Ureter (tissue), 1 donor: ENCODE data around the gene DOCK4. TPM values are rescaled to one million over a fixed set of nuclear protein-coding genes. Genes with fewer than 3 reads are reported as not detected.

Experiments used
- DNase-seq: peaks from one replicate; pipeline ENCODE4 v3.0.0-alpha.2; 2020; ENCODE audit warnings: low spot score
- total RNA-seq: library from RNA; stranded (reverse); gene quantifications from one replicate; pipeline ENCODE4 v1.2.4, GENCODE V29; 2023
- donor health status: DM: yes; HTN: yes; CAD: no.

DOCK4 gene
- total RNA-seq, 1 donor from 2014 or later, result 37.9 TPM

DNA sequence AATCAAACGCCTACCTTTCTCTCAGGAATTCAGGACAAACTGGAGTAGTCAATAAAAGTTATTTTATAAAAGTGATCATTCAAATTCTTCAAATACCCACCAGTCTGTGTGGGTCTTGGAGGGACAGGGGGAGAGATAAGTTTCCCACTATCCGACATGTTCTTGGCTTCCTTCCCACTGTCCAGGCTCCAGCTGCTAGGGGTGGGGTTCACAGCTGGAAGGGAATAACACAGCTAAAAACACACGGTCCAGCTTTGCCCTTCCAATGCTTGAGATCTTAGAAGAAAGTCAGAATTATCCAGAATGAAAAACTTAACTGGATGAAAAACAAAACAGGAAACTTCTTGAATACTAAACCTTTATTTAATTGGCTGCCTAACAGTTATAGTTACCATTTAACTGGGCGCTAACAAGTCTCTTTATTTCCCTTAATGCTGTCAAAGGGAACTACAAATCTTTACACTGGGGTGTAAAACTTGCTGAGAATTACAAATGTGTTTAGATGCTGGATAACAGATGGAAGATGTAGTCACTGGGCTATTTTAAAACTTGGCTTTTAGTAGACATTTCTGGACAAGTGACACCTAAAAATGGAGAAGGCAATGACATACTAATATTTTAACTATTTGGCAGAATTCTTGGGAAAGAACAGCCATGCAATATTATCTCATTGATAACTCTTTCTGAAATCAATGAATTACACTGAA, 471.1 kb downstream of the DOCK4 start:
- no peak for DNase-seq

DNA sequence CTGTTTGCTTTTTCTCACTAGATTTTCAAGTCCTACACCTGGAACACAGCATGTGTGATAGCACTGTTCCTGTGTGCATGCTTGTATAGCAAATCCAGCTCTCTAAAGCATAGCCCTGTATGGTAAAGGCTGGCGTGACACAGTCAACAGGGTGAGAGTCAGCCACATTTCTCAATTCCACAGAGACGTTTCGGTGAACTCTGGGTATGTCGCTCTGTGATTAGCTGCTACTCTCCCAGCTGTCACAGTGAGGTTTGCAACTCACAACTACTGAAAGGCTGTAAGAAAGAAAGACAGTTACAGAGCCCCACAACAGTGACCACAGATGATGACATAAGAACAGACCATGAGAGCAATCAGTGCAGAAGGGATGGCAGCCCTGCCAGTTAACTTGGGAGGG, 473.3 kb downstream of the DOCK4 start:
- DNase-seq, result no peak

DNA sequence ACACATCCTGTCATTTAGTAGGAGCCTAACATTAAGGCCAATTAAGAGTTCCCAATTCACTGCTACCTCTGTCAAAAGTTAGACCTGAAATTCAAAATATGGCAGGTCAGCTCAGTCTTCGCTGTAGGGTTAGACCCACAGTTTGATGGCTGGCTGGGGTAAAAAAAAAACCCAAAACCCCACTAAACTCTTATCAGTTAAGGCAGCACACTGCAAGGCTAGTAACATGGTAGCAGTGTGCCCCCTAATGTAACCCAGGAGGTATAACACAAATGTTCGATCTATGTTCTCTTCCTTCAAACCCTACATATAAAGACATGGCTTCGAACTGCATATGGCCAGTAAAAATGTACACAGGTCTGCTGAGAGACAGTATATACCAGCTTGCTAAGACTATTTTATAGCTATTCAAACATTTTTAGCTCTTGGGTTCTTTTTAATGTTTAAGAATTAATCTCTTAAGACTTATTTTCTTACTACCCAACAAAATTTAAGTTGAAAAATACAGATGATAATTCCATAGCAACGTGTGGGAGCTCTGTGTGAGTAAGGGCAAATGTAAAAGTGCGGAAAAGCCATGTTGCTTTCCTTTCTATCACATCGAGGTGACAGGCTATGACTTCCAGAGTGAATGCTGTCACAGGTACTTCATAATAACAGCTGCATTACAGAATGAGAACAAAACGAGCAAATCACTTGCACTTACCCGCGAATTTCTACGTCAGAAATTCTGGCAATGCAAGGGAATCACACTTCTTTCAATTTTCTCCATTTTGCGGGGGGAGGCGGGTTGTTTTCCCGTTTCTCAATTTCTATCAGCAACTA, 475.5 kb downstream of the DOCK4 start:
- DNase-seq, result no peak

DNA sequence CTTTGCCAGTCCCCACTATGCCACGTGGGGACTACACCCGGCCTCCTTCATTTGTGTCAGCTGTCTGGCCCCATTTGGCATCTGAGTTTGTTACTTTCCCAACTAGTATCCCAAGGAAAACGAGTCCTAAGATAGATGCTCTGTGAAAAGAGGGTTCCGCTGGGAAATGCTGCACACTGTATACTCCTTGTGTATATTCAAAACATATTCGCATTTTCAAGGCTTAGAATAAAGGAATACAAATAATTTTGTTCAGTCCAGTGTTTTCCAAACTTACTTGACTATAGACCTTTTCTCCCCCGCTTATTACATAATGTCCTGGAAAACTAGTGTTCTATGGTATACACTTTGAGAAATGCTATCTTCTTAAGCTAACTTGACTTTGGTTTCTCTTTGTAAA, 476.1 kb downstream of the DOCK4 start:
- no peak for DNase-seq

DNA sequence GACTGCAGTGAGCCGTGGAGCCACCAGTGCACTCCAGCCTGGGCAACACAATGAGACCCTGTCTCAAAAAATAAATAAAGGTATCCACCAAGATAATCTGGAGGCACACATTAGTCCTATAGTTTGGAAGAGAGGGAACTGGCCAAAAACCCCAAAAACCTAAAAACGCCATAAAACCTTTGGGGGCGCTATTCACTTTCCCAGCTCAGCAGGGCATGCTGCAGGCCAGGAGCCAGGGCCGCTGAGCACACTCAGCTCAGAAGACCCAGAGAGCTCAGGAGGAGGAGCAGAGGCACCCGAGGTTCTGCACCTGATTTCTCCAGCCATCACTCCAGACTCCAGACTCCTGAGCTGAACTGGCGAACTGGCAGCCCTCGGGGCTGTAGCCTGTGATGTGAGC, 476.7 kb downstream of the DOCK4 start:
- no peak for DNase-seq

DNA sequence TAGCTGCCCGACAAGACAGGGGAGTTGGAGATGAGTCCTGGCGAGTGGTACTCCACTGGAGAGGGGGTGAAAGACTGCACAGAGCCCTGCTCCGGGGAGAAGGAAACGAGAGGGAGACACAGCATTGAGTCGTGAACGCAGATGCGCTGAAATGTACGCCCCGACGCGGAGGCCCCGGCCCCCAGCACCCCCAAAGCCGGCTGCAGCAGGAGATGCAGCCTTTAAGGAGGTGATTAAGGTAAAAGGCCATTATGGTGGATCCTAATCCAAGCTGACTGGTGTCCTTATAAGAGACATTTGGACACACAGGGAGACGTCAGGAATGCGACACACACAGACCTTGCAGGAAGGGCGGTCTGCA, 477.6 kb downstream of the DOCK4 start:
- no peak for DNase-seq

DNA sequence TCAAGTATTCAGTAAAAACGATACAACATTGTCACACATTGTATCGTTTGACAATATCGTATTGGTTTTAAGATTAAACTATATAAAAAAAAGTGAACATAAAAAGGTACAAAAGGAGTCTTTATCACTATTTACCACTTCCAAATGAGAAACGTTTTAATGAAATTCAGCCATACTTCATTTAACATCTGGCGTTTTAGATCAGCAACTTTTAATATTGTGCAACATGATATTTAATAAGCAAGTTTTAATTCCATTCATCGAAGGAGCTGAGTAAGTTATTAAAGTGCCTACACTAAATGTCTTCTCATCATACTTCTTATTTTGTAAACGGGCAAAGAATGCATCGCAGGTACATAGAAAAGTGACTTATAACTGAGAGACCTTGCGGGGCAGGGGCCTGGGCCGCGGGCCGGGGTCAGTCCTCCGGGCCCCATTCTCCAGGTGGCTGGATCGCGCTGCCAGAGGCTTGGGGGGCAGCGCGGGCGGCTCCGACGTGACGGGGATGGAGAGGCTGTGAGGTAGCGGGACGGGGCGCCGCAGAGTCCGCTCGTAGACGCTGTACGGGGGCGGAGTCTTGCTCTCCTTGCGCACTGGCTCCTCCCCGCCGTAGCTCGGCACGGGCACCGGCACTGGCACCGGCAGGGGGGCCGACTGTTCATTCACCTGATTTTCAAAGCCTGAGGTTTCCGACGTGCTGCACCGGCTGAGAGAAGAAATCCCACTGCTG, 478.1 kb downstream of the DOCK4 start:
- DNase-seq, result no peak

DNA sequence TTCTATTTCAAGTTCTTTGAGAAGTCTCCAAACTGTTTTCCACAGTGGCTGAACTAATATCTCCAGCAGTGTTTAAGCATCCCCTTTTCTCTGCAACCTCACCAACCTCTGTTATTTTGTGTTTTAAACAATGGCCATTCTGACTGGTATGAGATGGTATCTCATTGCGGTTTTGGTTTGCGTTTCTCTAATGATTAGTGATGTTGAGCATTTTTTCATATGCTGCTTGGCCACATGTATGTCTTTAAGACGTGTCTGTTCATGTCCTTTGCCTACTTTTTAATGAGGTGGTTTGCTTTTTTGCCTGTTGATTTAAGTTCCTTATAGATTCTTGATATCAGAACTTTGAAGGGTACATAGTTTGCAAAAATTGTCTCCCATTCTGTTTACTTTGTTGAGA, 487.3 kb downstream of the DOCK4 start:
- DNase-seq, result no peak

DNA sequence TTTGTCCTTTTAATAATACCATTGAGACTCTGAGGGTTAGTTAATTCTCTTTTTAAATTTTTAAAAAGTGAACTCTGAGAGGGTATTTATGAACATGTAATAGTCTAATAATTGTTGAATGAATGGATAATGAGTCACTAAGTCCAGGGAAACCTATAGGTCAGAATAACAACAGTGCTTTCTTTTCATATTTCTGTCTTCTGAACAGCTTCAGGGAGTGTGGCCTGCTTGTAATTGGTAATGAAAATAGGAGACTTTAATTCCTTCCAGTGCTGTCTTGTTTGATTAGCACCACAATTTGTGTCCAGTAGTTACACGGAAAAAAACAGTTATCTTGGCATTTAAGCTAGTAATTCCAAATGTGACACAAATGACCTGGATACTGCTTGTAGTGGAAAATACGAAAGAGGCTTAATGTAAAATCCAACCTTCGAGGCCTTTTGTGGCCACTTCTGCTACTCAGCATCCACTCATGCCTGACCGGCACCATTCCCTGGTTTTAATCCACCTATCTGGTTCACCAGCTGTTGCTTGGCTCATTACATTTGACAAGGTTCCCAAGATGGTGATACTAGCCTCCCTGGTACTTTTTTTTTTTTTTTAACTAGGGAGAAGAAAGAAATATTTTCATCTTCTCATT, 494.7 kb downstream of the DOCK4 start:
- no peak for DNase-seq

DNA sequence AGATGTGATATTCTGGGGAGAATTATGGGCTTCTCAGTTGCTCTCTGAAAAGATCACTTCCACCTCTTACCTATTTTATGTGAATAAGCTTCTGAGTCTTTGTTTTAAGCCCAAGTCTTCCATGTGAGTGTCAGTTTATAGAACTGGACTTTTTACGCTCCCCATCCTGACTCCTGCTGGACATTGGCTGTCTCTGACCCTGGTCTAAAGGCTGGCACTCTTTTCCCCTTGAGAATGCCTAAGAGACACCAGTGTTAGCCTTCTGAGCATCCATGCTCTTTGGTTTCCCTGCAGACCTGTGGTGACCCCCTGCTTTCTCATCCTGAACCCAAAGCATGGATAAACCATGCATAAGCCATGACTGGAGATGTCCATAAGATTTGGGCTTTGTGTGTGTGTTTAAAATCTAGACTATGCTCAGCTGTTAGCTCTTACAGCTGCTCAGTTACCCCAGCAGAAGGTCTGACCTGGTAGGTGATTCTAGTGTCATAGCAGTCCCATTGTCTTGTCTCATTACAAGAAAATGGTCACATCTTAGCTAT, 495.3 kb downstream of the DOCK4 start:
- no peak for DNase-seq

DNA sequence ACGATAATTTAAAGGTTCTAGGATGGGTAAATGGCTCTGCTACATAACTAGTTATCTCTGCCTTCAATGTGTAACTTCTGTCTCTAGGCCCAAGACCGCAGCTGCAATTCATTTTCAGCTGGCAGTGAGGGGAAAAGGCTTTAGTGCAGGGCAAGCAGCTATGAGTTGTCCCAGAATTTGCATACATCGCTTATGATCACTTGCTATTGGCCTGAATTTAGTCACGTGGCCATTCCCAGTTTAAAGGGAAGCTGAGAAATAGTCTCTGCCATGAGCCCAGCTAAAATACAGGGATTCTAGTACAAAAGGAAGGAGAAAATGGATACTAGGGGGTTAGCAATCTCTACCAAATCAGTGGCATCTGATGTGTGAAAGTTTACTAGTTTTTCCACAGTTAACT, 498.1 kb downstream of the DOCK4 start:
- no peak for DNase-seq

DNA sequence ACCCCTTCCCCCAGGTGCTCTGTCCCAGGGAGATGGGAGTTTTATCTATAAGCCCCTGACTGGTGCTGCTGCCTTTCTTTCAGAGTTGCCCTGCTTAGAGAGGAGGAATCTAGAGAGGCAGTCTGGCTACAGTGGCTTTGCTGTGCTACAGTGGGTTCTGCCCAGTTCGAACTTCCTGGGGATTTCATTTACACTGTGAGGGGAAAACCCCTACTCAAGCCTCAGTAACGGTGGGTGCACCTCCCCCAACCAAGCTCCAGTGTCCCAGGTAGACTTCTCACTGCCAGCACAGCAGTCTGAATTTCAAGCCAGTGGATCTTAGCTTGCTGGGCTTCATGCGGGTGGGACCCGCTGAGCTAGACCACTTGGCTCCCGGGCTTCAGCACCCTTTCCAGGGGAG, 500.4 kb downstream of the DOCK4 start:
- no peak for DNase-seq

DNA sequence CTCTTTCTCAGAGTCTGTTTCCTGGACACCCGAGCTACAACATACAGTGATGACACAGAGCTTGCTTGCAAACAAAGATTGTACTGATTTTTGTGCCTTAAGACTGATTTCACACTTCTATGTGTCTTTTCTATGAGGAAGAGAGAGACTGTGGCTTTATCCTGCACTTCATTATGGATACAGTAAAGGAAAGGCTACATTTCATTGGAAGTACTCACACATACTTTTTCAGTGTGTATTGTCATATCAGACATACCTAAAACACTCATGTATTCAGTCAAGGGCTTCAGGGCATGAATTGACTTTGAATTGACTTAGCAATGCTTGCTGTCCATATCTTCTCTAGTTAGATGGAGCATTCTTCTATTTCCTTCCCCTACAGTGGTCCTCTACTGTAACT, 508.4 kb downstream of the DOCK4 start:
- DNase-seq, result no peak

DNA sequence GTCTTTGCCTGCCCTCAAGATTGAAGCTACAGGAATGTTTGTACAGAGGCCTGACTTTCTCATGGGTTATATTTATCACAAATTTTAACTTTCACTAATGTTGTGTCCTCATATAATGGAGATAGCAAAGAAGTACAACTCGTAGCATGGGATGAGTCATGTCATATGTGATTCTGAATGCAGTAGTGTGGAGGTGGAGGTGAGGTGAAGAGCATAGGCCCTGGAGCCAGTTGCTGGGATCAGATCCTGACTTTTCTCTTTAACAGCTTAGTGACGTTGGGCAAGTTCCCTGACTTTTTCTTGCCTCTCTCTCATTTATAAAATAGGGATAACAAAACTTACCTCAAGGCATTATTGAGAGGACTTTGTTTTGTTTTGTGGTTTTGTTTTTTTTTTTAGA, 511.8 kb downstream of the DOCK4 start:
- no peak for DNase-seq

DNA sequence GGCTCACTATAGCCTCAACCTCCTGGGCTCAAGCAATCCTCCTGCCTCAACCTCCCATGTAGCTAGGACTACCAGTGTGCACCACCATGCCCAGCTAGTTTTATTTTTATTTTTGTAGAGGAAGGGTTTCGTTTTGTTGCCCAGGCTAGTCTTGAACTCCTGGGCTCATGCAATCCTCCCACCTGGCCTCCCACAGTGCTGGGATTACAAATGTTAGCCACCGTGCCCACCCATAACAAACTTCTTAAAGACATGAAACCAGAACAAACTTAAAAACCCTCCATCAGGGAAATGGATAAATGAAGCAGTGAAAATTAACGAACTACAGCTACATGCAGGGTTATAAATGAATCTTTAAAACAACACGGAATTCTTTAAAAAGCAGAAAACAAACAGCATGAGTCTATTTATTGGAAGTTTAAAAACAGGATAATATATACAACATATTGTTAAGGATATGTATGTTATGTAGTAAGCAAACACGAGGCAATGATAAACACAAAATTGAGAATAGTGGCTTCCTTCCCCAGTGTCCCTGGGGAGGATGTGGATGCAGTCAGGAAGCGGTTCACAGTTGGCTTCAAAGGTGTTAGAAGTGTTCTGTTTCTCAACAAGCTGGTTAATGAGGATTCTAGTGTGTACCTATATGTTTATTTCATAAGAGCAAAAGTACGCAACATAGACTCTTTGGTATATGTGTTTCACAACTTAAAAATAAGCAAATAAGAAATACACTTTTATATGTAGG, 515.7 kb downstream of the DOCK4 start:
- DNase-seq, result no peak

DNA sequence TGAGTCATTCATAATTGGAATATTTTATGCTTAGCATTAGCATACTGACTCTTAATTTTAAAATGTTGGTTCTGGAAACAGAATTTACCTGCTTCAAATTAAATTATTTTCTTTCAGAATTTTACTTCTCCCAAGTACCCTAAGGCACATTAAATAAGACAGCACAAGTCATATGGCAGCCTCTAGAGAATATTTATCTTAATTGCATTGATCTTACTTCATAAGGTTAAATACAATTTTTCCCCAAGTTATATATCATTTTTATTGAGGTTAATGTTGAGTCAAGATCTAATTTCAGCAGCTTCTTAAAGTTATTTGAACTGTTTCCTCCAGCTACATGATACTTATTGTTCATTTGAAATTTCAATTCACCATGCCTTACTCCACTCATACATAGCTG, 520.9 kb downstream of the DOCK4 start:
- DNase-seq, result no peak

DNA sequence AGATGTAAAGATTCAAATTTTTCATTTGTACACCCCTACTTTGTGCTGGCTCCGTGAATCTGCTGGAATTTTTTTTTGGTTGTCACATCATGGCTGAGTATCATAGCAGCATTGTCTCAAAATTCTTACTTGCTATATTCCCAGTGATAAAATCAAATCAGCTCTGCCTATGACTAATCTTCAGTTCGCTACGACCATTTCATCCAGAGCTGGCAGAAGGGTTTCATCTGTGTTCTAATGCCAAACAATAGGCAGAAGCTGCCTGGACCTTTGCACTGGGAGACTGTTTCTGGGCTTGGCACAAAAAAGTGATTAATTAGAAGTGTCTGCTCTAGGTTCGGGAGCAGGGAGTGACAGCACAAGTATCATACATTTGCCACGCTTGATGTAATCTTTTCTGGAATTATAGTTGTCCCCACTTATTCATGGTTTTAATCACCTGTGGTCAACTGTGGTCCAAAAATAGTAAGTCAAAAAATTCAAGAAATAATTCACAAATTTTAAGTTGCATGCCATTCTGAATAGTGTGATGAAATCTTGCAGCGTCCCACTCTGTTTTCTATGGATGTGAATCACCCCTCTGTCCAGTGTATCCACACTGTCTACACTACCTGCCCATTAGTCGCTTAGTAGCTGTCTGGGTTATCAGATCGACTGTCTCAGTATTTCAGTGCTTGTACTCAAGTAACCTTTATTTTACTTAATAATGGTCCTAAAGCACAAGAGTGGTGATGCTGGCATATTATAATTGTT, 523.4 kb downstream of the DOCK4 start:
- DNase-seq, result no peak

DNA sequence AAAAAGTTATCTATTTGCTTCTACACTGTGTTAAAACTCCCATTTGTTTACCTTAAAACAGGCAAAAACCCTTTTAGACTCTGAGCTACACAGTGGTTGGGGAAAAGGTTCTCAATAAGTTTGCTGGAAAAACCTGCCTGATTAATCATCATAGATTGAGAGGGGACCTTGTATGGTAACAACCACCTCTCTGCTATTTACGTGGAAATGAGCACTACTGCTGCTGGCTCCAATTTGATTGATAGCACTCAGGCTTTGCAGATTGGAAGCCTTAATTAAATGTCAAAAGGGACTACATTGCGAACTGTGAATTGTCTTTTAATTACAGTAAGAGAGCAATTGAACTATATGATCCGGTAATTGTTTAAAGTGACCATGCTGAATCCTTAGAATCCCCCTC, 525.0 kb downstream of the DOCK4 start:
- no peak for DNase-seq

DNA sequence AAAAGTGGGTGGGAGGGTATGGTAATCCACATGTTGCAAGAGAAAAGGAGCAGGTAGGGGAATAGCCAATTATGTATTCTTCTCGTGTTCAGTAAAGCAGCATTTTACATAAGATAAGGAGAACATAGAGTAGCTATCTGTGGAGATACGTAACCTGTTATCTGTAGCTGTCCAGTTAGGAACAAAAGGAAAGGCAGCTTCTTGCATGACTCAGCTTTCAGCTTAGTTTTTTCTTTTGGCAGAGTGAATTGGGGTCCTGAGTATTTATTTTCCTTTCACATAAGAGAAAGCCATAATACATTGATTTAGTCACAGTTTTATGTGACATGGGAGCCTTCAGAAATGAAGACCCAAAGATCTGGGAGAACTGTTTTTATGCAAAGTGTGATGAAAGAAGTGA, 527.2 kb downstream of the DOCK4 start:
- DNase-seq, result no peak

DNA sequence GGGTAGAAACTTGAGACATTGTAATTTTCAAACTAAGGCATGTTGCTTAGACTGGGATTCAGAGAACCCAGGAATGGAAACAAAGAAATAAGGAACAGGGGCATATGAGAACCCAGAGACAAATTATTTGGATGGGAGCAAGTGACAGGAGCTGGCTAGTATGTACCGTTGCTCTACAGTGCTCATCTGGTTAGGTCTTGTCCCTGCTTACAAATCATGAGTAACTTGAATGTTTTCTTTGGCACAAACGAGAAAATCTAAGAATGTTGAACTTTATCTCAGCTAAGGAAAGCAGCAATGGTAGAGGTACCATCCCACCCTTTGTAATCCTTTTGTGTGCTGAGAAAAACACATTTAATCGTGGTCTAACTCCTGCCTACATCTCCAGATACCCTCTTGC, 527.9 kb downstream of the DOCK4 start:
- DNase-seq, result no peak

DNA sequence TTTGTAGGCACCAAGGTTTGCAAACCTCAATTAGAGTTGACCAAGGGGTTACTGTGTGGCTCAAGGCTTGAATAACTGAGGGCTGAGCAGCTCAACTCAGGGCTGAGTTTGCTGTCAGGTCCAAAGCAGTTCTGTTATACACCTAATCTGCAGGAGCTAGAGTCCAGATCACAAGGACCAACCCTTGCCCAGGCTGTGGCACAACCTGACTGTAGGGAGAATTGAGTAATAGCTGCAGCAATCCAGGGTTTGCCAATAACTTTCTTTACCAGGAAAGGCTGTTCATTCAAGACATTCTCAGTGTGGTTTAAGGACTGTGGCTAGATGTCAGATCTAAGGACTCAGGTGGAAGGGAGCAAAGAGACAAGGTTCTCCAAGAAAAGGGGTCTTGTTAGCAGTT, 528.4 kb downstream of the DOCK4 start:
- DNase-seq, result no peak
